Colonic mucosa (tissue), 4 donors: Measurements from ENCODE around the gene KRTAP2-4. TPM values are rescaled to one million over a fixed set of nuclear protein-coding genes. Genes with fewer than 3 reads are reported as not detected.
"Not testable (repeated sequence)": the region's sequence is repeated elsewhere in the genome, so short reads cannot be mapped to it uniquely, and the experiment has no call there.

Experiments
- DNase-seq: peaks from one replicate; pipeline ENCODE4 v3.0.0-alpha.2; 2020
- H3K27ac ChIP-seq: fragments of 200-600 bp; one replicate; pipeline ENCODE4 v1.8.0; 2021
- H3K27me3 ChIP-seq: fragments of 200-600 bp; one replicate; pipeline ENCODE4 v1.8.0; 2021
- H3K36me3 ChIP-seq: fragments of 200-600 bp; one replicate; pipeline ENCODE4 v1.8.0; 2021
- H3K4me1 ChIP-seq: fragments of 200-600 bp; one replicate; pipeline ENCODE4 v1.8.0; 2021; ENCODE audit warnings: mild to moderate bottlenecking
- H3K4me3 ChIP-seq: fragments of 200-600 bp; one replicate; pipeline ENCODE4 v1.8.0; 2021
- H3K9ac ChIP-seq, 2 donors: one replicate each; pipeline ENCODE4 v1.7.0; 2013; ENCODE audit warnings: control low read depth in 2 of 2, low read depth in 2 of 2, low read length in 2 of 2
- H3K9me3 ChIP-seq: fragments of 200-600 bp; one replicate; pipeline ENCODE4 v1.8.0; 2021
- intact Hi-C: fragments of 100-400 bp; cut with DNase I; formaldehyde crosslinking; loops from one replicate; pipeline ENCODE4 v1.14.1; 2022
- total RNA-seq, 2 donors: library from RNA; stranded (reverse); fragmentation: NEBNext Ultra II Directional in 1 of 2; extraction: Animal tissue kit (Norgen Biotek cat#: 25700) in 1 of 2; gene quantifications; one replicate each; pipeline ENCODE4 v1.2.1, GENCODE V29; 2021
- TF ChIP-seq, protein P1 (sequence below): fragments of 200-600 bp; IDR thresholded peaks from one replicate; pipeline ENCODE4 v1.8.0; 2022; ENCODE audit warnings: antibody characterized with exemption, mild to moderate bottlenecking
- donor health status: healthy.
- donor health status: DM: no; HTN: no; CAD: no.
- donor health status: DM: no; HTN: no; CAD: no.

The KRTAP2-4 gene
- total RNA-seq, 2 donors from 2014 or later = not detected

DNA sequence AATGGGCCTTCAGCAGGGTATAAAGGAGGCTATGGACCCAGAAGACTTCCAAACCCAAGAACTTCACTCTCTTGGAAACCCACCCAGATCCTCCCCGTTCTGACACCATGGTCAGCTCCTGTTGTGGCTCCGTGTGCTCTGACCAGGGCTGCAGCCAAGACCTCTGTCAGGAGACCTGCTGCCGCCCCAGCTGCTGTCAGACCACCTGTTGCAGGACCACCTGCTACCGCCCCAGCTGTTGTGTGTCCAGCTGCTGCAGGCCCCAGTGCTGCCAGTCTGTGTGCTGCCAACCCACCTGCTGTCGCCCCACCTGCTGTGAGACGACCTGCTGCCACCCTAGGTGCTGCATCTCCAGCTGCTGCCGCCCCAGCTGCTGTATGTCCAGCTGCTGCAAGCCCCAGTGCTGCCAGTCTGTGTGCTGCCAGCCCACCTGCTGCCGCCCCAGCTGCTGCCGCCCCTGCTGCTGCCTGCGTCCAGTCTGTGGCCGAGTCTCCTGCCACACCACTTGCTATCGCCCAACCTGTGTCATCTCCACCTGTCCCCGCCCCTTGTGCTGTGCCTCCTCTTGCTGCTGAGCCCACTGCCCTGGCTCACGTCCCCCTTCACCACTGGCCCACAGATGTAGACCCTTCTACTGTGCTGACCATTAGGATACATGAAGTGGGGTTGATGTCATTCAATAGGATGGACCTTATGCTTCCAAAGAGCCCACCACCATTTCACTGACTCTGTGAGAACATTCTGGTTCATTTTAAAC, 18.6 kb upstream of the KRTAP2-4 start, which contains the start of gene KRTAP4-7:
TSS of gene KRTAP4-7 (plus strand) at position 51 of the 757 bp plus-strand sequence. CDS start at position 108, 57 bp downstream.
- H3K4me1 ChIP-seq, H3K4me3 ChIP-seq, DNase-seq, H3K9ac ChIP-seq, H3K9me3 ChIP-seq, H3K36me3 ChIP-seq, H3K27ac ChIP-seq, H3K27me3 ChIP-seq, intact Hi-C loops: not testable (repeated sequence)

GRCh38 chr17:41083427-41083826, 17.7 kb upstream of the KRTAP2-4 start:
- H3K9ac ChIP-seq = not testable (repeated sequence)

GRCh38 chr17:41082626-41083025, 16.9 kb upstream of the KRTAP2-4 start:
- intact Hi-C loops = no loop called here
- Histone ChIP-seq H3K27ac (no peak overlapping the region), H3K4me3 (no peak overlapping the region), H3K9ac (no peak overlapping the region), H3K36me3 (no peaks in the 10 kb centered on the region), H3K9me3 (no peaks in the 10 kb centered on the region), H3K27me3 (no peaks in the 10 kb centered on the region), H3K4me1 (no peaks in the 10 kb centered on the region)
- DNase-seq = no peak
- TF ChIP-seq, protein P1, sequence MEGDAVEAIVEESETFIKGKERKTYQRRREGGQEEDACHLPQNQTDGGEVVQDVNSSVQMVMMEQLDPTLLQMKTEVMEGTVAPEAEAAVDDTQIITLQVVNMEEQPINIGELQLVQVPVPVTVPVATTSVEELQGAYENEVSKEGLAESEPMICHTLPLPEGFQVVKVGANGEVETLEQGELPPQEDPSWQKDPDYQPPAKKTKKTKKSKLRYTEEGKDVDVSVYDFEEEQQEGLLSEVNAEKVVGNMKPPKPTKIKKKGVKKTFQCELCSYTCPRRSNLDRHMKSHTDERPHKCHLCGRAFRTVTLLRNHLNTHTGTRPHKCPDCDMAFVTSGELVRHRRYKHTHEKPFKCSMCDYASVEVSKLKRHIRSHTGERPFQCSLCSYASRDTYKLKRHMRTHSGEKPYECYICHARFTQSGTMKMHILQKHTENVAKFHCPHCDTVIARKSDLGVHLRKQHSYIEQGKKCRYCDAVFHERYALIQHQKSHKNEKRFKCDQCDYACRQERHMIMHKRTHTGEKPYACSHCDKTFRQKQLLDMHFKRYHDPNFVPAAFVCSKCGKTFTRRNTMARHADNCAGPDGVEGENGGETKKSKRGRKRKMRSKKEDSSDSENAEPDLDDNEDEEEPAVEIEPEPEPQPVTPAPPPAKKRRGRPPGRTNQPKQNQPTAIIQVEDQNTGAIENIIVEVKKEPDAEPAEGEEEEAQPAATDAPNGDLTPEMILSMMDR = no peak

More at GRCh38 chr17:41083427-41083826, 17.7 kb upstream of the KRTAP2-4 start:
- H3K4me3 ChIP-seq, H3K36me3 ChIP-seq, H3K27ac ChIP-seq, H3K27me3 ChIP-seq, H3K9me3 ChIP-seq, DNase-seq, intact Hi-C loops, H3K4me1 ChIP-seq: not testable (repeated sequence)

GRCh38 chr17:41076788-41077187, 11.1 kb upstream of the KRTAP2-4 start:
- Histone ChIP-seq H3K27ac (no peak overlapping the region), H3K27me3 (no peaks in the 10 kb centered on the region), H3K9me3 (no peaks in the 10 kb centered on the region), H3K4me1 (no peaks in the 10 kb centered on the region), H3K36me3 (no peaks in the 10 kb centered on the region), H3K9ac (no peak overlapping the region), H3K4me3 (no peak overlapping the region)
- DNase-seq = no peak
- TF ChIP-seq, protein P1 = no peak
- intact Hi-C loops = no loop called here

- intact Hi-C loops = no loop called here
- Histone ChIP-seq H3K36me3 (no peaks in the 10 kb centered on the region), H3K9ac (no peak overlapping the region), H3K4me3 (no peak overlapping the region), H3K27me3 (no peaks in the 10 kb centered on the region), H3K4me1 (no peaks in the 10 kb centered on the region), H3K27ac (no peak overlapping the region), H3K9me3 (no peaks in the 10 kb centered on the region)
- TF ChIP-seq, protein P1 = no peak
- no peak for DNase-seq
Observed at GRCh38 chr17:41073676-41074075, 8.0 kb upstream of the KRTAP2-4 start.

DNA sequence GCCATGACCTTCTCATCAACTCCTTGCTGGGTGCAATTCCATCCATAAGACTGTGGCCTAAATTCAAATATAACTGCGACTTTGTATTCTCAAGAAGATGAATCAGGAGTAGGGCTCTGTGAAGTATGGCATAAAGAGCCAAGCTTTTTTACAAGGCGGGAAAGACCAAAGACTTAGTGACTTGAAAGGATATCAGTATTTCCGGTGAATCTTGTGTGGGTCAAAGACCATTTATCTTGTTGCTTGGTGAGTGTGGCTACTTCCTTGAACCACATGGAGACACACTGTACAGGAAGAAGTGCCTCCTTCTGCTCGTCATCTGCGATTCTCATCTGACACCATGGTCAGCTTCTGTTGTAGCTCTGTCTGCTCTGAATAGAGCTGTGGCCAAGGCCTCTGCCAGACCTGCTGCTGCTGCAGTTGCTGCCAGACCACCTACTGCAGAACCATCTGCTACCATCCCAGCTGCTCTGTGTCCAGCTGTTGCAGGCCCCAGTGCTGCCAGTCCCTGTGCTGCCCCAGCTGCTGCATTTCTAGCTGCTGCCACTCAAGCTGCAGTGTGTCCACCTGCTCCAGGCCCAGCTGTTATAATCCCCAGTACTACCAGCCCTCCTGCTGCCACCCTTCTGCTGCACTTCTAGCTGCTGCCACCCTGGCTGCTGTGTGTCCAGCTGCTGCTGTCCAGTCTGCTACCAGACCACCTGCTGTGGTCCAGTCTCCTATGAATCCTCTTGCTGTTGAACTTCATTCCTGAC, 6.1 kb upstream of the KRTAP2-4 start:
- Histone ChIP-seq H3K4me1 (no peaks in the 10 kb centered on the region), H3K27me3 (no peaks in the 10 kb centered on the region), H3K9me3 (no peaks in the 10 kb centered on the region), H3K9ac (no peak overlapping the region), H3K27ac (no peak overlapping the region), H3K4me3 (no peak overlapping the region), H3K36me3 (no peaks in the 10 kb centered on the region)
- TF ChIP-seq, protein P1 = no peak
- DNase-seq = no peak
- intact Hi-C loops = no loop called here
